ENCODE measurements around the gene DHTKD1.
"Not testable (repeated sequence)": the region's sequence is repeated elsewhere in the genome, so short reads cannot be mapped to it uniquely, and the experiment has no call there.

DHTKD1 gene

GRCh38 chr10:12063483-12063818, 5.3 kb upstream of the DHTKD1 start:
- no peak for DNase-seq

DNA sequence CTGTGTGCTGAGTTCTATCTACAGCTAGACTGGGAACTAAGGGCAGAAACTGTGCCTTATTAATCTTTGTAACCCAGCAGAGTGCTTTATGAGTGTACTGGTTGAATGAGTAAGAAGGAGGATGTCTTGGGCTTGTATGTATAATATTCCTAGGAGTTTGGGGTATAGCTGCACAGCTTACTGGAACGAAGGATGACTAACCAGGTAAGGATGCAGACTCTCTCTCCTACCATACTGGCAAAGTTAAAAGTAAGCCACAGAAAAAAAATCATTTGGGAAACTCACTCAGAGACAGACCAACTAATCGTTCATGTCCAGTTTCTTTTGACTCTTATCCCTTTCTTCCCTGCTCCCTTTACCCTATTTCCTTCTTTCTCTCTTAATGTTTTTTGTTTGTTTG, 1.4 kb upstream of the DHTKD1 start:
- DNase-seq = no peak

- DNase-seq = not testable (repeated sequence)
Observed at GRCh38 chr10:12071441-12071840, 2.7 kb downstream of the DHTKD1 start.

- DNase-seq = no peak
Observed at GRCh38 chr10:12073526-12073925, 4.8 kb downstream of the DHTKD1 start.

DNA sequence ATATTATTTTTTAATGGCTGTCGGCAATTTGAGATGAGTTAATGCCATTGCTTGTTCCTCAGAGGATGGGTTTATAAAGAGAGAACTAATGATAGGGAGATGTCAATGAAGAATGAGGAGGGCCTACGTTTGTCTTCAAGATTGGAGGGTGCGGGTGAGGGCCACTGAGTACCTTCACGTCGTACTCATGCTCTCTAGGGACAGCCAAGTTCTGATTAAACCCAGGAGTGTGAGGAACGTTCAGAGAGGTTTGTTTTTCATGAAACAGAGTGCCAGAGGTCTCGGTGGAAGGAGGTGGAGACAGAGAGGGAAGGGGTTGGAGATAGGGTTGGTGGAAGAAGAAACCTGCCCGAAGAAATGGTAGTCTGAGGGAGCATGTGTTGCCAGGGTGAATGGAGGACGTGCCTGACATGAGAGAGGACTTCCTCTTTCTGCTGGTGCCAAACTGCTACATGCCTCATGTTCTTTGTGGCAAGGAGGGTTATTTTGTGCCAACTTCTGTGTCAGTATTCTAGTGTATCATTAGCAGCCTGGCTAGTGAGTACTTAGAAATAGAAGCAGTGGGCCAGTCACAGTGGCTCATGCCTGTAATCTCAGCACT, 8.9 kb downstream of the DHTKD1 start:
- no peak for DNase-seq

- DNase-seq = no peak
Observed at GRCh38 chr10:12081470-12081869, 12.7 kb downstream of the DHTKD1 start.

GRCh38 chr10:12081879-12082557, 13.3 kb downstream of the DHTKD1 start:
- no peak for DNase-seq

DNA sequence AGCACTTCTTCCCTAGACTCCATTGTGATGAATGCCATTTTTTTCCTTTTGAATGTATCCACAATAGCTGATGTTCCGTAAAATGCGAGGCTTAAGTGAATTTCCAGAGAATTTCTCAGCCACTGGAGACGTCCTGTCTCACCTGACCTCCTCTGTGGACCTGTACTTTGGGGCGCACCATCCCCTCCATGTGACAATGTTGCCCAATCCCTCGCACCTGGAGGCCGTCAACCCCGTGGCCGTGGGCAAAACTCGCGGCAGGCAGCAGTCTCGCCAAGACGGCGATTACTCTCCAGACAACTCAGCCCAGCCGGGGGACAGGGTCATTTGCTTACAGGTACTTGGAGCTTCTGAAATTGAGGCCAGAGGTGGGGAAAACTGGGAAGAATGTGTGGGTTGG, 20.2 kb downstream of the DHTKD1 start:
- DNase-seq = no peak

DNA sequence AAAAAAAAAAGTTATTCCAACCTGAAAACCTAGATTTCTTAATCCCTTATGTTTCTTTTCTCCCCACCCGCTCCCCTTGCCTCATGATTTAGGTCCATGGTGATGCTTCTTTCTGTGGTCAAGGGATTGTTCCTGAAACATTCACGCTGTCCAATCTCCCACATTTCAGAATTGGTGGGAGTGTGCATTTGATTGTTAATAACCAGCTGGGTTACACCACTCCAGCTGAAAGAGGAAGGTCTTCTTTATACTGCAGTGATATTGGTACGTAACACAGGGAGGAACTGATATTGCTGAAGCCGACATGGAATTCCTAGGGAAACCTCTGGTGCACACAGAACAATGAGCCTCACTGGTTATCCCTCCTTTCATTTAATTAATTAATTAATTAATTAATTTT, 22.7 kb downstream of the DHTKD1 start:
- no peak for DNase-seq

GRCh38 chr10:12097361-12097760, 28.6 kb downstream of the DHTKD1 start:
- DNase-seq = not testable (repeated sequence)

GRCh38 chr10:12097791-12098190, 29.0 kb downstream of the DHTKD1 start:
- peak; percentile 19 for DNase-seq

DNA sequence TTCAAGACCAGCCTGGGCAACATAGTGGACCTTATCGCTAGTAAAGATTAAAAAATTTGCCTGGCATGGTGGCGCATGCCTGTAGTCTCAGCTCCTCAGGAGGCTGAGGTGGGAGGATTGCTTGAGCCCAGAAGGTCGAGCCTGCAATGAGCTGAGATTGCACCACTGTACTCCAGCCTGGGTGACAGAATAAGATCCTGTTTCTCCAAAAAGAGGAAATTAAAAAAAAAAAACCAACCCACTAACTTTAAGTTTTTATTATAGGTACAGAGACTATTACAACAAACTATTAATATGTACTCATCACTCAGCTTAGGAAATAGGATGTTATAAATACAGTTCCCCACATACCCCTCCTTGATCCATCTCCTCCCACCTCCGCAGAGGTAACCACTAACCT, 30.2 kb downstream of the DHTKD1 start:
- DNase-seq = no peak

DNA sequence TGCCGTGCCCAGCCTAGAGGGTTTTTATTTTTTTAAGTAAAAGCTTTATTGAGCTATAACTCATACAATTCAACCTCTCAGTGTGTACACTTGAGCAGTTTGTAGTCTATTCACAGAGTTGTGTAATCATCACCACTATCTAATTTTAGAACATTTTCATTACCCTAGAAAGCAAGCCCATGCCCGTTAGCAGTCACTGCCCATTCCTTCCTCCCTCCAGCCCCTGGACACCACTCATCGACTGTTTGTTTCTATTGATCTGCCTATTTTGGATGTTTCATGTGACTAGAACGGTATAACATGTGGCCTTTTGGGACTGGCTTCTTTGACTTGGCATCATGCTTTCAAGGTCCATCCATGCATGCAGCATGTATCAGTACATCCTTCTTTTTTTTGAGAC, 35.0 kb downstream of the DHTKD1 start:
- no peak for DNase-seq

GRCh38 chr10:12107781-12108180, 39.0 kb downstream of the DHTKD1 start:
- no peak for DNase-seq

- DNase-seq = no peak
Observed at GRCh38 chr10:12109286-12109685, 40.5 kb downstream of the DHTKD1 start.

- no peak for DNase-seq
Observed at GRCh38 chr10:12111528-12111927, 42.8 kb downstream of the DHTKD1 start.

DNA sequence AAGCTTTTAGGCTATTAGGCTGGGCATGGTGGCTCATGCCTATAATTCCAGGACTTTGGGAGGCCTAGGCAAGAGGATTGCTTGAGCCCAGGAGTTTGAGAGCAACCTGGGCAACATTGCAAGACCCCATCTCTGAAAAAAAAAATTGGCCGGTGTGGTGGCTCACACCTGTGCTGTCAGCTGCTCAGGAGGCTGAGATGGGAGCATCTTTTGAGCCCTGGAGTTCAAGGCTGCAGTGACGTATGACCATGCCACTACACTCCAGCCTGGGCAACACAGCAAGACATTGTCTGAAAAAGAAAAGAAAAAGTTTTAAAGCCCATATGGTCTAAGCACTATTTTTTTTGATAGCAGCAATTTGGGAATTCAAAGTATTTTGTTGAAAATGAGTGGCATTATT, 44.9 kb downstream of the DHTKD1 start:
- no peak for DNase-seq

- no peak for DNase-seq
Observed at GRCh38 chr10:12121673-12122072, 52.9 kb downstream of the DHTKD1 start.

GRCh38 chr10:12129222-12130111, 60.7 kb downstream of the DHTKD1 start, which contains the start of gene SEC61A2:
SEC61A2 (plus strand) TSS chr10:12129677; CDS start chr10:12129788, 111 bp downstream.
- DNase-seq = peak; percentile 72

DNA sequence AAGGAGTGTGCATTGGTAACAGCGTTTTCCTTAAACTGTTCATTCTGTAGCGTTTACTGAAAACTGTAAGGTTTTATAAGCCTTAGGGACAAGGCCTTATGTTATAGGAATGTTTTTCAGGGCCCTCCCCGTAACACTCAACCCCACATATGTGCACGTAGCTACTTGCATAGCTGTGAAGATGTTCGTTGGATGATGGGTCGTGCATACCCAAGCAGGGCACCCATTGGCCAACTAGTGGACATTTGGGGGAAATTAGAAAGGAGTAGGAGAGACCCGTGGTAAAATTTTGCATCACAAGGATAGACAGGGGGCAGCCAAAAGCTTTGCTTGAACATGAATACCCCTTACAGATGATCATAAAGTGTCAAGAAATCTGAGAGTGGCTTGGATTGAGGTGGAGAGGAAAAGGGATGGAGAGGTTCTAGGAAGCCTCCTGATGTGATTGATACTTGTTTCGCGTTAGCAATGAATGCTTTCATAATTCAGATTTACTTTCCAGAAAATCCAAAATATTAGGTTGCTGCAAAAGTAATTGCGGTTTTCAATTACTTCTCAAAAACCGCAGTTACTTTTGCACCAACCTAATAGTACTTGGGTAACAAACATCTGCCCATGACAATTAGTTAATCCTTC, 61.6 kb downstream of the DHTKD1 start:
- DNase-seq = peak; percentile 18

DNA sequence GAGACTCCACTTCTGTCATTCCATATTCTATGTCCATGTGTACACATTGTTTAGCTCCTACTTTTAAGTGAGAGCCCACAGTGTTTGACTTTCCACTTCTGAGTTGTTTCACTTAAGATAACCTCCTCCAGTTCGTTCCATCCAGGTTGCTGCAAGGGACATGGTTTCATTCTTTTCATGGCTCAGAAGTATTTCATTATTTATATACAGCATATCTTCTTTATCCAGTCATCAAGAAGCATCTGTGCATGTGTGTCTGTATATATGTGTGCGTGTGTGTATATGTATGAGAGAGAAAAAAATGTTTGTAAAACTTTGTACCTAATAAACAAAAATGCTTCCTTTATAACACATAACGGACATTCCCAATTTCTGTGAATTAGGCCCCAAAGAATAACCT, 66.9 kb downstream of the DHTKD1 start:
- DNase-seq = no peak

DNA sequence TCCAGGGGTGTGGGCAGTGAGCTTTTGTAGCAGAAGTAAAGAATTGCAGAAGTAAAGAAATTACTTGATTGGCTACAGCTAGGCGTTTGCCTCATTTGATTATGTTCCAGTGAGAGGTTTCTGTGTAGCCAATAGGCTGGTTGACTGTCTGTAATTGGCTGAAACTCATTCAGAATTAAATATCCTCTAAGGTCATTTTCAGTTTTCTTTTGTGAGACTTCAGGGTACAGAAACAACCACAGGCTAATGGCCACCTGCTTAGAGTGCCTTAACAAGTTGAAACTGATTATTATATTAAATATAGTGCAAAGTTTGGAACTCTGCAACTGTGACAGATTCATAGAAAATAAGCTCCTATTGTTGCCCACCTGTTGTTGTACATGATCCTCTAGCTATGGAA, 71.3 kb downstream of the DHTKD1 start:
- DNase-seq = no peak

DNA sequence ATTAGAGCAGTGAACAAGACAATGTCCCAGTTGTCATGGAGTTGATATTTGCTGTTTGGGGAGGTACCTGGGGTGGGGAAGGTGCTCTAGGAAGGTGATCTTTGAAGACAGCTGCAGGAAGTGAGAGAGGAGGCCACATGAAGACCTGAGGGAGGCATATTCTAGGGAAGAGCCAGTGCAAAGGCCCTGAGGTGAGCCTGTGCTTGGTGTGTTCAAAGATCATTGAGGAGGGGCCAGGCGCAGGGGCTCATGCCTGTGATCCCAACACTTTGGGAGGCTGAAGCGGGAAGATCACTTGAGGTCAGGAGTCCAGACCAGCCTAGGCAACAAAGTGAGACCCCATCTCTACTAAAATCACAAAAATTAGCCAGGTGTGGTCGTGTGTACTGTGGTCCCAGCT, 75.8 kb downstream of the DHTKD1 start:
- no peak for DNase-seq

DNA sequence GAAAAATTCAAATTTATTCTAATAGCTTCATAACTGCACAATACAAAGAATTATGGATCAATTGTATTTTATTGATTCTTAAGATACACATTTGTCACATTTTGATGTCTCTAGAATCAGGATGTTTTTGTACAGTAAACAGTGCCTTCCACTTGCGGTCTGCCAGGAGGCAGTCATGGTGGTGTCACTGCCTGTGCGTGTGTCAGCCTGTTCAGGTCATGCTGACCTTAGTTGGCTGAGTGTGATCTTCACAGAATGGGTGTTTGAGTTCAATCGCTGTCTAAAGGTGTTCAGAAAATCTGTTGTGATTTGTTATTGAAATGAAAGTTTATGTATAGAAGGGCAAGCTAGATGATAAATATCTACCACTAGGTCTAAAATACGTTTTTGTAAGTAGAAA, 81.4 kb downstream of the DHTKD1 start:
- no peak for DNase-seq

Measured in NCI-H2171 (cell line).